ENCODE measurements around the gene PCDH11Y.
"Not testable (repeated sequence)": the region's sequence is repeated elsewhere in the genome, so short reads cannot be mapped to it uniquely, and the experiment has no call there.

DNA sequence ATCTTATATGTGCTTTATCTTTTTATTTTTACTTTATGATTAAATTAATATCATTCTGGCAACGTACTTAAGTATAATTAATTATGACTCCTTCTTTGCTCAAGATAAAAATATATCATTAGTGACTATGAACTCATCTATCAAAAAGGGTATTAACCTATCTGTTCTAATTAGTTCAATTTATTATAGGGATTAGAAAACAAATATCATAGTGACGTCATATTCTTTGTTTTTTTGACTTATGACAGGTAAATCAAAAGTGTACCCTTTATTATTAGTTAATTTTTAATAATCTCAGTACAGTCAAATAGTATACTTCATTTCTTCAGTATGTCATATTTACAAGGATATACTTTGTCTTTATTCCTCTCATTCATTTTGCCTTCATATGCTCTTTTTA, 638.5 kb downstream of the PCDH11Y start:
- not testable (repeated sequence) for TF ChIP-seq CTCF, POLR2A (IDR thresholded peaks at IDR 0.05)
